ENCODE measurements around the gene SPOPL.

Gene SPOPL

DNA sequence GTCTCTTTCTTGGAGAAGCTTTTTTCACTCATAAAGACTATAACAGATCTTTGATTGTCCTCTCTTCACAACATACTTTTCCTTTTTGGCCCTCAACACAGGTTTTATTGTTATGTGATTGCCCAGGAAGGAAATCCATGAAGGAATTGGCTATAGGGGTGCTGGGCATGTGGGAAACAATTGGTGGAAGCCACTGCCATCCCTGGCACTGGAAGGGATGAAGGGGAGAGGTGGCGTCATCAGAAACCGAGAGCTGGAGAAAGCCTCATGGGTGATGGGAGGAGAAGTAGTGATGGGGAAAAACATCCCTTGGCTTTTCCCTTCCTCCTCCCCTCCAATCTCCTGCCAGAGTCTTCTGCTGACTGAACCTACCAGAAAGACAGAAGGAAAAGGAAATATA is 106.2 kb downstream of the SPOPL start:
- TF ChIP-seq ZNF404 (tag by site-specific recombination; IDR thresholded peaks at IDR 0.05) (no peak), ZNF416 (tag by site-specific recombination; IDR thresholded peaks at IDR 0.05) (no peak), ZNF747 (tag by site-specific recombination; IDR thresholded peaks at IDR 0.05) (no peak), KLF1 (tag by site-specific recombination; IDR thresholded peaks at IDR 0.05) (no peak)
- POLR2A ChIA-PET, result no interaction called here
- Histone ChIP-seq H3K9me3 (ENCODE audit: control insufficient read depth, insufficient read depth, low read depth, low read length) (no peaks in the 10 kb centered on the region), H3K4me3 (ENCODE audit: low read depth, low read length) (no peak overlapping the region), H3K36me3 (ENCODE audit: control insufficient read depth in 2 of 2, insufficient read depth in 1 of 2, low read length in 2 of 2) (no peaks in the 10 kb centered on the region), H3K27ac (ENCODE audit: extremely low read depth, low read depth, low read length) (no peak overlapping the region), H3K4me1 (ENCODE audit: control insufficient read depth, insufficient read depth, low read length) (no peaks in the 10 kb centered on the region)
- CTCF ChIA-PET, result interaction anchor here (0.5 kb wide), 1 partner anchor 68 kb away, joined by 3 read pairs; no protein-coding TSS in a partner anchor

DNA sequence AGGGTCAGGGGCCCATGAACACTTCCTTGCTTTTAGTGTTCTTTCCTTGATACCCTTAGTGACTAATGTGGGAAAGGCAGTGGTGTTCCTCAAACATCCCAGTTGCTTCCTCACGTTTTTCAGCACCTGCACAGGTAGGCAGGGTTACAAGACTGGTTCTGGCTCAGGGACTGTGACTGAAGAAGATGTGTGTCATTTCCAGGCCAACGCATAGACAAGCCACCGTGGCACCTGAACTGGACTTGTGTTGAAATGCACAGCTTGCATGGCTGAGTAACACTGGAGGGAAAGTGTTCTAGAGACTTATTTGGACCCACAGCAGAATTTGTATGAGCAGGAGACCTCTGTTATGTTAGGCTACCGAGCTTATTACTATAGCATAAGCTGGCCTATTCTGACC is 107.9 kb downstream of the SPOPL start:
- Histone ChIP-seq H3K27ac (ENCODE audit: extremely low read depth, low read depth, low read length) (no peak overlapping the region), H3K4me3 (ENCODE audit: low read depth, low read length) (no peak overlapping the region), H3K9me3 (ENCODE audit: control insufficient read depth, insufficient read depth, low read depth, low read length) (no peaks in the 10 kb centered on the region), H3K36me3 (ENCODE audit: control insufficient read depth in 2 of 2, insufficient read depth in 1 of 2, low read length in 2 of 2) (no peaks in the 10 kb centered on the region), H3K4me1 (ENCODE audit: control insufficient read depth, insufficient read depth, low read length) (no peaks in the 10 kb centered on the region)
- TF ChIP-seq ZNF37A (tag by site-specific recombination; IDR thresholded peaks at IDR 0.05) (no peak), ZBTB7A (tag by site-specific recombination; IDR thresholded peaks at IDR 0.05; ENCODE audit: low read depth) (no peak), ZNF521 (tag by site-specific recombination; IDR thresholded peaks at IDR 0.05) (no peak), ZNF76 (tag by site-specific recombination; IDR thresholded peaks at IDR 0.05; ENCODE audit: borderline replicate concordance, low read depth) (no peak), ZNF324 (tag by site-specific recombination; IDR thresholded peaks at IDR 0.05) (no peak), ZNF292 (tag by site-specific recombination; IDR thresholded peaks at IDR 0.05; ENCODE audit: borderline replicate concordance, low read depth) (no peak)
- TF ChIP-seq, protein P1, sequence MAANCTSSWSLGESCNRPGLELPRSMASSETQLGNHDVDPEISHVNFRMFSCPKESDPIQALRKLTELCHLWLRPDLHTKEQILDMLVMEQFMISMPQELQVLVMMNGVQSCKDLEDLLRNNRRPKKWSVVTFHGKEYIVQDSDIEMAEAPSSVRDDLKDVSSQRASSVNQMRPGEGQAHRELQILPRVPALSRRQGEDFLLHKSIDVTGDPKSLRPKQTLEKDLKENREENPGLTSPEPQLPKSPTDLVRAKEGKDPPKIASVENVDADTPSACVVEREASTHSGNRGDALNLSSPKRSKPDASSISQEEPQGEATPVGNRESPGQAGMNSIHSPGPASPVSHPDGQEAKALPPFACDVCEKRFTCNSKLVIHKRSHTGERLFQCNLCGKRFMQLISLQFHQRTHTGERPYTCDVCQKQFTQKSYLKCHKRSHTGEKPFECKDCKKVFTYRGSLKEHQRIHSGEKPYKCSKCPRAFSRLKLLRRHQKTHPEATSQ (tag by site-specific recombination; IDR thresholded peaks at IDR 0.05), result no peak
- TF ChIP-seq, protein P2, sequence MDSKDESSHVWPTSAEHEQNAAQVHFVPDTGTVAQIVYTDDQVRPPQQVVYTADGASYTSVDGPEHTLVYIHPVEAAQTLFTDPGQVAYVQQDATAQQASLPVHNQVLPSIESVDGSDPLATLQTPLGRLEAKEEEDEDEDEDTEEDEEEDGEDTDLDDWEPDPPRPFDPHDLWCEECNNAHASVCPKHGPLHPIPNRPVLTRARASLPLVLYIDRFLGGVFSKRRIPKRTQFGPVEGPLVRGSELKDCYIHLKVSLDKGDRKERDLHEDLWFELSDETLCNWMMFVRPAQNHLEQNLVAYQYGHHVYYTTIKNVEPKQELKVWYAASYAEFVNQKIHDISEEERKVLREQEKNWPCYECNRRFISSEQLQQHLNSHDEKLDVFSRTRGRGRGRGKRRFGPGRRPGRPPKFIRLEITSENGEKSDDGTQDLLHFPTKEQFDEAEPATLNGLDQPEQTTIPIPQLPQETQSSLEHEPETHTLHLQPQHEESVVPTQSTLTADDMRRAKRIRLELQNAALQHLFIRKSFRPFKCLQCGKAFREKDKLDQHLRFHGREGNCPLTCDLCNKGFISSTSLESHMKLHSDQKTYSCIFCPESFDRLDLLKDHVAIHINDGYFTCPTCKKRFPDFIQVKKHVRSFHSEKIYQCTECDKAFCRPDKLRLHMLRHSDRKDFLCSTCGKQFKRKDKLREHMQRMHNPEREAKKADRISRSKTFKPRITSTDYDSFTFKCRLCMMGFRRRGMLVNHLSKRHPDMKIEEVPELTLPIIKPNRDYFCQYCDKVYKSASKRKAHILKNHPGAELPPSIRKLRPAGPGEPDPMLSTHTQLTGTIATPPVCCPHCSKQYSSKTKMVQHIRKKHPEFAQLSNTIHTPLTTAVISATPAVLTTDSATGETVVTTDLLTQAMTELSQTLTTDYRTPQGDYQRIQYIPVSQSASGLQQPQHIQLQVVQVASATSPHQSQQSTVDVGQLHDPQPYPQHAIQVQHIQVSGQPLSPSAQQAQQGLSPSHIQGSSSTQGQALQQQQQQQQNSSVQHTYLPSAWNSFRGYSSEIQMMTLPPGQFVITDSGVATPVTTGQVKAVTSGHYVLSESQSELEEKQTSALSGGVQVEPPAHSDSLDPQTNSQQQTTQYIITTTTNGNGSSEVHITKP (tag by site-specific recombination; IDR thresholded peaks at IDR 0.05), result no peak
- TF ChIP-seq, protein P3, sequence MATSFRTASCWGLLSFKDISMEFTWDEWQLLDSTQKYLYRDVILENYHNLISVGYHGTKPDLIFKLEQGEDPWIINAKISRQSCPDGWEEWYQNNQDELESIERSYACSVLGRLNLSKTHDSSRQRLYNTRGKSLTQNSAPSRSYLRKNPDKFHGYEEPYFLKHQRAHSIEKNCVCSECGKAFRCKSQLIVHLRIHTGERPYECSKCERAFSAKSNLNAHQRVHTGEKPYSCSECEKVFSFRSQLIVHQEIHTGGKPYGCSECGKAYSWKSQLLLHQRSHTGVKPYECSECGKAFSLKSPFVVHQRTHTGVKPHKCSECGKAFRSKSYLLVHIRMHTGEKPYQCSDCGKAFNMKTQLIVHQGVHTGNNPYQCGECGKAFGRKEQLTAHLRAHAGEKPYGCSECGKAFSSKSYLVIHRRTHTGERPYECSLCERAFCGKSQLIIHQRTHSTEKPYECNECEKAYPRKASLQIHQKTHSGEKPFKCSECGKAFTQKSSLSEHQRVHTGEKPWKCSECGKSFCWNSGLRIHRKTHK (tag by site-specific recombination; IDR thresholded peaks at IDR 0.05), result no peak
- CTCF ChIA-PET, result no interaction called here
- POLR2A ChIA-PET, result no interaction called here

DNA sequence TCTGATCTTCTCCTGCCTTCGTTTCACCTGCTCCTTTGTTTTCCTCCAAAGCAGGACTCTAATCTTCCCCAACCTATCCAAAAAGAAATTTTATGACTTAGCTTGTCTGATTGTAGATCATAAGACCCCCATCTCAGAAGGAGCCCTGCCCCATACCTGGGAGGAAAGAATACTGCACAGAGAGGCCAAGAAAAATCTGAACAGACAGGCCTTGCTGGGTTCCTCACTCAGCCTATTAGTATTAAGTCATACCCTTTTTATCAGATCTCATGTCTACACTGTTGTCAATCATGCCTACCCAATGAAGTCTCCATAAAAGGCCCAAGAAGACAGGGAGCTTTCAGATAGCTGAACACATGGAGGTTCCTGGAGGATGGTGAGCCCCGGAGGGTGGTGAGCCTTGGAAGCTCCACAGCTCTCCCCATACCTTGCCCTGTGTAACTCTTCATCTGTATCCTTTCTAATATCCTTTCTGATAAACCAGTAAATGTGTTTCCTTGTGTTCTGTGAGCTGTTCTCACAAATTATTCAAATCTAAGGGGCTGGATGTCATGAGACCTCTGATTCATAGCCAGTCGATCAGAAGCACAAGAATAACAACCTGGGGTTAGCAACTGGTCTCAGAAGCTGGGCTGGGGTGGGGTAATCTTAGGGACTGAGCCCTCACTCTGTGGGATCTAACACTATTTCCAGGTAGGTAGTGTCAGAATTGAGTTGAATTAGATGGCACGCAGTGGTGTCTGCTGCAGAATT is 108.8 kb downstream of the SPOPL start:
- Histone ChIP-seq H3K9me3 (ENCODE audit: control insufficient read depth, insufficient read depth, low read depth, low read length) (no peaks in the 10 kb centered on the region), H3K4me3 (ENCODE audit: low read depth, low read length) (no peak overlapping the region), H3K4me1 (ENCODE audit: control insufficient read depth, insufficient read depth, low read length) (no peaks in the 10 kb centered on the region), H3K27ac (ENCODE audit: extremely low read depth, low read depth, low read length) (no peak overlapping the region), H3K36me3 (ENCODE audit: control insufficient read depth in 2 of 2, insufficient read depth in 1 of 2, low read length in 2 of 2) (no peaks in the 10 kb centered on the region)
- TF ChIP-seq, protein P4, sequence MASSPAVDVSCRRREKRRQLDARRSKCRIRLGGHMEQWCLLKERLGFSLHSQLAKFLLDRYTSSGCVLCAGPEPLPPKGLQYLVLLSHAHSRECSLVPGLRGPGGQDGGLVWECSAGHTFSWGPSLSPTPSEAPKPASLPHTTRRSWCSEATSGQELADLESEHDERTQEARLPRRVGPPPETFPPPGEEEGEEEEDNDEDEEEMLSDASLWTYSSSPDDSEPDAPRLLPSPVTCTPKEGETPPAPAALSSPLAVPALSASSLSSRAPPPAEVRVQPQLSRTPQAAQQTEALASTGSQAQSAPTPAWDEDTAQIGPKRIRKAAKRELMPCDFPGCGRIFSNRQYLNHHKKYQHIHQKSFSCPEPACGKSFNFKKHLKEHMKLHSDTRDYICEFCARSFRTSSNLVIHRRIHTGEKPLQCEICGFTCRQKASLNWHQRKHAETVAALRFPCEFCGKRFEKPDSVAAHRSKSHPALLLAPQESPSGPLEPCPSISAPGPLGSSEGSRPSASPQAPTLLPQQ (tag by site-specific recombination; IDR thresholded peaks at IDR 0.05), result no peak
- TF ChIP-seq ZNF792 (tag by site-specific recombination; IDR thresholded peaks at IDR 0.05), result no peak
- no peak for TF ChIP-seq EGR2 (tag by site-specific recombination; IDR thresholded peaks at IDR 0.05; ENCODE audit: low read depth)
- TF ChIP-seq ZNF501 (tag by site-specific recombination; IDR thresholded peaks at IDR 0.05), result no peak
- TF ChIP-seq ZNF530 (tag by site-specific recombination; IDR thresholded peaks at IDR 0.05; ENCODE audit: low read depth), result no peak
- TF ChIP-seq ZNF561 (tag by site-specific recombination; IDR thresholded peaks at IDR 0.05; ENCODE audit: borderline replicate concordance), result no peak
- TF ChIP-seq, protein P5, sequence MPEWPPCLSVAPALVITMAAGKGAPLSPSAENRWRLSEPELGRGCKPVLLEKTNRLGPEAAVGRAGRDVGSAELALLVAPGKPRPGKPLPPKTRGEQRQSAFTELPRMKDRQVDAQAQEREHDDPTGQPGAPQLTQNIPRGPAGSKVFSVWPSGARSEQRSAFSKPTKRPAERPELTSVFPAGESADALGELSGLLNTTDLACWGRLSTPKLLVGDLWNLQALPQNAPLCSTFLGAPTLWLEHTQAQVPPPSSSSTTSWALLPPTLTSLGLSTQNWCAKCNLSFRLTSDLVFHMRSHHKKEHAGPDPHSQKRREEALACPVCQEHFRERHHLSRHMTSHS (tag by site-specific recombination; IDR thresholded peaks at IDR 0.05), result no peak
- POLR2A ChIA-PET, result no interaction called here
- CTCF ChIA-PET, result interaction anchor here (0.6 kb wide), 1 partner anchor 1590 kb away, joined by 4 read pairs; no protein-coding TSS in a partner anchor
